Lower leg skin (tissue), 4 donors: ENCODE results near the gene NCF2. TPM values are rescaled to one million over a fixed set of nuclear protein-coding genes. Genes with fewer than 3 reads are reported as not detected.

Experiments
- DNase-seq, 2 donors: peaks; one replicate each; pipeline ENCODE4 v3.0.0-alpha.2; 2019; ENCODE audit warnings: low spot score in 2 of 2
- H3K4me3 ChIP-seq: fragments of 200-600 bp; sonication (generic); 2 replicates; pipeline ENCODE4 v1.5.1; 2017; ENCODE audit warnings: mild to moderate bottlenecking, low read depth; ENCODE audit not compliant: poor library complexity, severe bottlenecking
- CTCF ChIP-seq, 3 donors: fragments of 450-650 bp; IDR thresholded peaks; one replicate each; pipeline ENCODE4 v1.5.1; 2016; ENCODE audit warnings: antibody characterized with exemption in 3 of 3, mild to moderate bottlenecking in 3 of 3, moderate library complexity in 2 of 3
- POLR2A ChIP-seq, 2 donors: fragments of 450-650 bp; IDR thresholded peaks; one replicate each; pipeline ENCODE4 v1.6.1; 2016 to 2017; ENCODE audit warnings: antibody characterized with exemption in 2 of 2, mild to moderate bottlenecking in 1 of 2, moderate library complexity in 1 of 2
- WGBS, 2 donors: methylation state at CpG; one replicate each; pipeline ENCODE4 v1.1.5; 2018; 5-methylcytosine and 5-hydroxymethylcytosine counted together
- intact Hi-C: fragments of 100-400 bp; cut with DNase I; formaldehyde crosslinking; loops from one replicate; pipeline ENCODE4 v1.15.0; 2023; ENCODE audit warnings: low total_unique reads
- total RNA-seq, 4 donors: library from RNA; depleted of rRNA; stranded (reverse); fragments of >200 nt; gene quantifications; one replicate each; pipeline ENCODE4 v1.1.0, GENCODE V29; 2016

Gene NCF2
- total RNA-seq, 4 donors from 2014 or later: 26.6 to 58.2 (median 33.4) TPM

- peak overlapping the region; percentile 90 for H3K4me3 ChIP-seq
- no peak for TF ChIP-seq POLR2A (IDR thresholded peaks at IDR 0.05)
- no peak for TF ChIP-seq CTCF (IDR thresholded peaks at IDR 0.05)
- WGBS, 2 donors: 0% methylated on average over 20 to 27 of the region's 42 CpGs
- intact Hi-C loops: no loop called here
- DNase-seq: peak; percentile 49 to 92
These were observed 44.9 kb upstream of the NCF2 start for GRCh38 chr1:183635099-183635605.

- H3K4me3 ChIP-seq: peak overlapping the region; percentile 90
- intact Hi-C loops: no loop called here
- 1% methylated on average over 10 of the region's 10 CpGs for WGBS, 2 donors
- no peak for TF ChIP-seq POLR2A (IDR thresholded peaks at IDR 0.05)
- TF ChIP-seq CTCF (IDR thresholded peaks at IDR 0.05): no peak
- no peak for DNase-seq
These were observed 44.3 kb upstream of the NCF2 start for GRCh38 chr1:183634429-183635065.

GRCh38 chr1:183633676-183634343 lies 43.6 kb upstream of the NCF2 start:
- H3K4me3 ChIP-seq: no peak overlapping the region
- no peak for DNase-seq
- 0% methylated on average over 1 of the region's 1 CpG for WGBS, 2 donors
- TF ChIP-seq CTCF (IDR thresholded peaks at IDR 0.05): no peak
- intact Hi-C loops: no loop called here

- intact Hi-C loops: no loop called here
- no peak for DNase-seq
- 42 to 48% methylated on average over 1 of the region's 1 CpG for WGBS, 2 donors
- H3K4me3 ChIP-seq: no peak overlapping the region
- TF ChIP-seq POLR2A (IDR thresholded peaks at IDR 0.05): no peak
- no peak for TF ChIP-seq CTCF (IDR thresholded peaks at IDR 0.05)
These were observed 42.7 kb upstream of the NCF2 start for GRCh38 chr1:183632964-183633363.

- DNase-seq: no peak
- intact Hi-C loops: no loop called here
- H3K4me3 ChIP-seq: no peak overlapping the region
- WGBS, 2 donors: 43 to 59% methylated on average over 2 of the region's 2 CpGs
- TF ChIP-seq POLR2A (IDR thresholded peaks at IDR 0.05) (no peak), CTCF (IDR thresholded peaks at IDR 0.05) (no peak)
These were observed 41.9 kb upstream of the NCF2 start for GRCh38 chr1:183632114-183632513.
